Coronary artery (tissue), 2 donors: Measurements from ENCODE around the gene MGAT3.
A peak's percentile ranks its signal among the peaks of the same experiment; 100 is the strongest.

Source experiments
- DNase-seq: peaks from one replicate; pipeline ENCODE4 v3.0.0-alpha.2; 2017; ENCODE audit warnings: low spot score
- H3K27ac ChIP-seq, 2 donors: fragments of 200-600 bp; sonication (generic); one replicate each; pipeline ENCODE4 v1.5.1; 2016 to 2019
- H3K4me3 ChIP-seq: fragments of 200-600 bp; sonication (generic); 2 replicates; pipeline ENCODE4 v1.5.1; 2016; ENCODE audit warnings: mild to moderate bottlenecking, moderate library complexity
- TF ChIP-seq, protein P1 (sequence below): fragments of 200-600 bp; sonication (generic); IDR thresholded peaks from one replicate; pipeline ENCODE4 v1.5.1; 2019; ENCODE audit warnings: antibody characterized with exemption

The MGAT3 gene

DNA sequence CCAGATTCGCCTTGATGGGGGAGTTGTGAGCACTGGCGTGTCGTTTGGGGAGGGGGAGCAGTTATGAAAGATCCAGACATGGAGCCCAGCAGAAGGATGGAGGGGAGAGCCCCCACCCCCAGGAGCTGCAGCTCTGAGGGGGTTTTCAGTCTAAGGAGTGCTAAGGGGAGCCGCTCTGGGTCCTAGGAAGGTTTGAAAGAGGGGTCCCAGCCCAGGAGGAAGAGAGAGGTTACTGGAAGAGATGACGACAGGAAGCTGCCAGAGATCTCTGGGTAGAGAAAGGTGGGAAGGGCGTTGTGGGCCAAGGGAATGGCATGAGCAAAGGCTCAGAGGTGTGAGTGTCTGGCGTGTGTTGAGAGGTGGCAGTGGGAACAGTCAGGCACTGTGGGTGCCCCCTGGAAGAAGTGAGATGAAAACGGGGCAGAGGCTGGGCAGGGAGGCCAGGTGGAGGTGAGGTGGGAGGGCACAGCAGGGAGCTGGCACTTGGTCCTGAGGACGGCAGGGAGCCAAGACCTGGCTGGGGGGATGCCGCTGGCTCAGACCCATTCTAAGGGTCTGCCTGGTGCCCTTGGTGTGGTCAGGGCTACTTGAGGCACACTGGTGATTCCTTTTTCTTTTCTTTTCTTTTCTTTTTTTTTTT is 1.8 kb downstream of the MGAT3 start:
- Histone ChIP-seq H3K4me3 (peak overlapping the region; percentile 78), H3K27ac (peak overlapping the region in 1 of 2 donors; percentile 69)
- TF ChIP-seq, protein P1, sequence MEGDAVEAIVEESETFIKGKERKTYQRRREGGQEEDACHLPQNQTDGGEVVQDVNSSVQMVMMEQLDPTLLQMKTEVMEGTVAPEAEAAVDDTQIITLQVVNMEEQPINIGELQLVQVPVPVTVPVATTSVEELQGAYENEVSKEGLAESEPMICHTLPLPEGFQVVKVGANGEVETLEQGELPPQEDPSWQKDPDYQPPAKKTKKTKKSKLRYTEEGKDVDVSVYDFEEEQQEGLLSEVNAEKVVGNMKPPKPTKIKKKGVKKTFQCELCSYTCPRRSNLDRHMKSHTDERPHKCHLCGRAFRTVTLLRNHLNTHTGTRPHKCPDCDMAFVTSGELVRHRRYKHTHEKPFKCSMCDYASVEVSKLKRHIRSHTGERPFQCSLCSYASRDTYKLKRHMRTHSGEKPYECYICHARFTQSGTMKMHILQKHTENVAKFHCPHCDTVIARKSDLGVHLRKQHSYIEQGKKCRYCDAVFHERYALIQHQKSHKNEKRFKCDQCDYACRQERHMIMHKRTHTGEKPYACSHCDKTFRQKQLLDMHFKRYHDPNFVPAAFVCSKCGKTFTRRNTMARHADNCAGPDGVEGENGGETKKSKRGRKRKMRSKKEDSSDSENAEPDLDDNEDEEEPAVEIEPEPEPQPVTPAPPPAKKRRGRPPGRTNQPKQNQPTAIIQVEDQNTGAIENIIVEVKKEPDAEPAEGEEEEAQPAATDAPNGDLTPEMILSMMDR, result no peak
- no peak for DNase-seq

- DNase-seq, result no peak
- H3K27ac ChIP-seq, result no peak overlapping the region
- no peak overlapping the region for H3K4me3 ChIP-seq
- TF ChIP-seq, protein P1, result no peak
Measured at GRCh38 chr22:39459681-39460080, 2.9 kb downstream of the MGAT3 start.

DNA sequence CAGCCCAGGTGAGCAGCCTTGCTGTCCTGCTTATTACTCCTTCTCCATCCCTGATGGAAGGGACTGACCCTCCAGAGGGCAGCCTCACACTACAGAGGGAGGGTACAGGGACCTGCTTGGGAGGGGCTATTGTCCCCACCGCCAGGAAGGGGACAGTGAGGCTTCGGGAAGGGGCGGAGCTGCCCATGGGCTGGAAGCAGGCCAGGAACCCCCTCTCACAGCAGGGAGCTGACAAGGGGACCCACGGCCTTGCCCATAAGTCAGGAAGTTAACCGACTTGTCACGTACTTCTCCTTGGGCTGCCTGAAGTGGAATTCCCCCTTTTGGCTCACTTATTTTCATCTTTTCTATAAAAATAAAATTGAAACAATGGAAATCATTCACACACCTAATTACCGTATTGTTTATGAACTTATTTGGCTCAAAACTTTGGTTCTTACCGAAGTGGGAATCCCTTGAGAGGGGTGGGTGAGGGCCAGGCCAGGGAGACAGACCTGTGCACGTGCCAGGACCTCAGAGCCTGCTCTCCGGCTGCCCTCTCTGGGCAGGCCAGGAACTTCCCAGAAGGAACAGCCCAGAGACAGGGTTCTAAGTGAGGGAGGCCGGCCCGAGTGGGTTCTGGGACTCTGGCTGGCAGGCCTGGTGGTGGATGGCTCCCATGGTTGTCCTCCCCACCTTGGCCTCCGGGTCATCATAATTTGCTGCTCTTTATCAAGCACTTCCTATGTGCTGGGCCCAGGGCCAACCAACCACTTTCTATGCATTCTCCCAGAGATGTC is 5.8 kb downstream of the MGAT3 start:
- H3K4me3 ChIP-seq, result no peak overlapping the region
- TF ChIP-seq, protein P1, result no peak
- DNase-seq, result no peak
- peak overlapping the region in 1 of 2 donors; percentile 59 for H3K27ac ChIP-seq

GRCh38 chr22:39463277-39463676 is 6.5 kb downstream of the MGAT3 start:
- Histone ChIP-seq H3K27ac (peak overlapping the region in 1 of 2 donors; percentile 59), H3K4me3 (no peak overlapping the region)
- no peak for DNase-seq
- TF ChIP-seq, protein P1, result no peak

GRCh38 chr22:39463931-39464390 is 7.1 kb downstream of the MGAT3 start:
- no peak for DNase-seq
- TF ChIP-seq, protein P1, result no peak
- Histone ChIP-seq H3K4me3 (no peak overlapping the region), H3K27ac (peak overlapping the region in 1 of 2 donors; percentile 11)

- H3K4me3 ChIP-seq, result no peak overlapping the region
- TF ChIP-seq, protein P1, result no peak
- DNase-seq, result no peak
- H3K27ac ChIP-seq, result peak overlapping the region in 1 of 2 donors; percentile 61
Measured at GRCh38 chr22:39466228-39467006, 9.6 kb downstream of the MGAT3 start.
